ENCODE results near the gene RALGAPA2. TPM values are rescaled to one million over a fixed set of nuclear protein-coding genes. Genes with fewer than 3 reads are reported as not detected.
A peak's percentile ranks its signal among the peaks of the same experiment; 100 is the strongest.

Gene RALGAPA2
- total and polyA plus RNA-seq, 4 donors: 14.4 to 24.8 (median 18.0) TPM

DNA sequence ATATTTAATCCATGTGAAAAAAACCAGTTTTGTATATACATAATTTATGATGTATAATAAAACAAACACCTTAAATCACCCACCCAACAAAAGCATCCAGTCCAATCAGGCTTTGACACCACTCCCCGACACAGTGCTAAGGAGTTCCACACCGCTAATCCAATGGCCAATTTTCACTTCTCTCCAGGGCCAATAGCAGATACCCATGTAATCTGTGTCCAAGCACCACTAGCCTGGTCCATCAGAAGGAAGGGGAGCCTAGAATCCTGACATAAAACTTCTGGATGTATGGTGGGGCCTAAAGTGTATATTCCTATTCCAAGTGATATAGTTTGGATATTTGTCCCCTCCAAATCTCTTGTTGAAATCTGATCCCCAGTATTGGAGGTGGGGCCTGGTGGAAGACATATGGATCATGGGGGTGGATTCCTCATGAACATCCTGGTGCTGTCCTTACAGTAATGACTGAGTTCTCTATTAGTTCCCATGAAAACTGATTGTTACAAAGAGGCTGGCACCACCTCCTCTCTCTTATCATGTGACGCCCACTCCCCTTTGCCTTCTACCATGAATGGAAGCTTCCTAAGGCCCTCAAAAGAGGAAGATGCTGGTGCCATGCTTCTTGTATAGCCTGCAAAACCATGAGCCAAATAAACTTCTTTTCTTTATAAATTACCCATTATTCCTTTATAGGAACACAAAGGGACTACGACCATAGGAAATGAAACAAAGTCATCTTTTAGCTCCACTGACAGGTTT, 20.8 kb downstream of the RALGAPA2 start:
- WGBS (ENCODE audit: insufficient coverage): 89% methylated on average over 3 of the region's 4 CpGs
- DNase-seq (ENCODE audit: low read depth in 4 of 6, low spot score in 6 of 6): no peak
- H3K9me3 ChIP-seq (ENCODE audit: control insufficient read depth, insufficient read depth, low read length): no peaks in the 10 kb centered on the region
- no peaks in the 10 kb centered on the region for H3K4me1 ChIP-seq (ENCODE audit: control insufficient read depth, insufficient read depth, low read length)
- no peak overlapping the region for H3K27ac ChIP-seq (ENCODE audit: low read depth, low read length)
- no peaks in the 10 kb centered on the region for H3K36me3 ChIP-seq (ENCODE audit: control insufficient read depth, insufficient read depth, low read length)
- H3K27me3 ChIP-seq (ENCODE audit: control insufficient read depth, insufficient read depth, low read length): no peaks in the 10 kb centered on the region
- H3K4me3 ChIP-seq (ENCODE audit: low read depth, low read length): no peak overlapping the region

DNA sequence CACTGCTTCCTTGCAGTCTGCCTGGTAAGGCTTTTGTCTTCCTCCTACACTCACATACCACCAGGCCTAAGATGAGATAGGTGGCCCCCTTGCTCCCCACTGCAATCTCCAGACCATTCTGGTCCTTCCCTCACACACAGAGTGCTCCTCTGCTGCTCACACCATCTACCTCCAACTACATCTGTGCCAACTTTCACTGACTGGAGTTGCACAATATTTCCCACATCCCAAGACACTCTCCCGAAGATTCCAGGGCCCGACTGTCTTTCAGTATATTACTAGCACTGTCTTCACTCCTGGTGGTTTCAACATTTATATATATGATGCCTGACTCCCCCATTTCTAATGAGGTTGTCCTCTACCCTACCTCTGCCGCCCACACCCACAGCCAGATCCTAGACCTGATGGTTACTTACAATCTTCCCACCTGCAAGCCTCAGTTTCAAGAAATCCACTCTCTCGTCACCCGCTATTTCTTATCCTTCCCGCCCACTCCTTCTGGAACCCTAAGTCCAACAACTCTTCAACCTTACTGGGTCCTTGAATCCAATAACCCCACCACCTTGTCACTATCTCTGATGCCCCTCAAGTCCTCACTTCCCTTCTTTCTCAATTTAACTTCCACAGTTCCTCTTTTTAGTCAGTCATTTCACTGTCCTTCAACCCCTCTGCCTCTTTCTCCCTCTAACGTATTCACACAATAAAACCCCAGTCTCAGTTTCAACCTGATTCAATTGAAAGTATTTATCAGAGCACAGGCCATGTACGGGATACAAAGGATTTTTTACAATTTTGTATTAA, 21.6 kb downstream of the RALGAPA2 start:
- DNase-seq (ENCODE audit: low read depth in 4 of 6, low spot score in 6 of 6): no peak
- Histone ChIP-seq H3K9me3 (ENCODE audit: control insufficient read depth, insufficient read depth, low read length) (no peaks in the 10 kb centered on the region), H3K4me3 (ENCODE audit: low read depth, low read length) (no peak overlapping the region), H3K27ac (ENCODE audit: low read depth, low read length) (no peak overlapping the region), H3K27me3 (ENCODE audit: control insufficient read depth, insufficient read depth, low read length) (no peaks in the 10 kb centered on the region), H3K36me3 (ENCODE audit: control insufficient read depth, insufficient read depth, low read length) (no peaks in the 10 kb centered on the region), H3K4me1 (ENCODE audit: control insufficient read depth, insufficient read depth, low read length) (no peaks in the 10 kb centered on the region)
- 97% methylated on average over 7 of the region's 8 CpGs for WGBS (ENCODE audit: insufficient coverage)

DNA sequence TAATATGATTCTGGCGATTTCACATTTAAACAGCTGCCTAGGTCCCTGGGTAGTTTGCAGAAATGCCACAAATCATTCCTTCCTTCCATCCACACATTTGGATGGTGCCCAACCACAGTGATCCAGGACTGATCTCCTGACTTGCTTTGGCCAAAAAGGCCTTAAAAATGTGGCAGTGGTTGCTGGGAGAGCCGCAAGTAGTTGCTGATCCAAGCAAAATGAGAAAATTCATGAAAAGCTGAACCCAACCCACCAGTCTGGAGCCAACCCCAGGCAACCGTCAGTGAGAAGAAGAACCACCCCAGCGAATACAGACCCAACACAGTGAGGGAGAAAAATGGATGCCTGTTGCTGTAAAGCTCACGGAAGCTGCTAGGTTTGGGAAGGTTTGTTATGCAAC, 25.1 kb downstream of the RALGAPA2 start:
- Histone ChIP-seq H3K27ac (ENCODE audit: low read depth, low read length) (no peak overlapping the region), H3K9me3 (ENCODE audit: control insufficient read depth, insufficient read depth, low read length) (no peaks in the 10 kb centered on the region), H3K4me1 (ENCODE audit: control insufficient read depth, insufficient read depth, low read length) (no peaks in the 10 kb centered on the region), H3K36me3 (ENCODE audit: control insufficient read depth, insufficient read depth, low read length) (no peaks in the 10 kb centered on the region), H3K27me3 (ENCODE audit: control insufficient read depth, insufficient read depth, low read length) (no peaks in the 10 kb centered on the region), H3K4me3 (ENCODE audit: low read depth, low read length) (no peak overlapping the region)
- no CpG with 5 or more reads among the region's 5 CpGs for WGBS (ENCODE audit: insufficient coverage)
- DNase-seq (ENCODE audit: low read depth in 4 of 6, low spot score in 6 of 6): peak in 1 of 6 donors; percentile 63

DNA sequence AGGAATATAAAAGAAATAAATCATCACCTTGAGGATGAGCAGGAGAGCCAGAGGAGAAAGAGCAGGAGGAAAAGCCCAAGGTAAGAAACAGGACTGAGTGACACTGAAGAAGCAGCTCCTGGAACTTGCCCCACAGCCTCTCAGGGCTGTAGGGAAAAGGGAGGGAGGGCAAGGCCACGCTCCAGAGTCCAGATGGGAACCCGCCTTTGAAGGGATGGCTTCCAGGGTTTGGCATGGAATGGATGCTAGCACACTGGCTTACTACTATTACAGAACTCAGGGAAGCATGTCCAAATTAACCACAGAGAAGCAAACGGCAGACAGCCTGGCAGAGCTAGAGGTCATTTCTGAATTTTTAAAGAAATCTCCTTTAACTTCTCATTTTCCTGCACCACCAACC, 26.8 kb downstream of the RALGAPA2 start:
- Histone ChIP-seq H3K9me3 (ENCODE audit: control insufficient read depth, insufficient read depth, low read length) (no peaks in the 10 kb centered on the region), H3K4me3 (ENCODE audit: low read depth, low read length) (no peak overlapping the region), H3K36me3 (ENCODE audit: control insufficient read depth, insufficient read depth, low read length) (no peaks in the 10 kb centered on the region), H3K27ac (ENCODE audit: low read depth, low read length) (no peak overlapping the region), H3K4me1 (ENCODE audit: control insufficient read depth, insufficient read depth, low read length) (no peaks in the 10 kb centered on the region), H3K27me3 (ENCODE audit: control insufficient read depth, insufficient read depth, low read length) (no peaks in the 10 kb centered on the region)
- DNase-seq (ENCODE audit: low read depth in 4 of 6, low spot score in 6 of 6): peak in 1 of 6 donors; percentile 27
- 90% methylated on average over 3 of the region's 3 CpGs for WGBS (ENCODE audit: insufficient coverage)

DNA sequence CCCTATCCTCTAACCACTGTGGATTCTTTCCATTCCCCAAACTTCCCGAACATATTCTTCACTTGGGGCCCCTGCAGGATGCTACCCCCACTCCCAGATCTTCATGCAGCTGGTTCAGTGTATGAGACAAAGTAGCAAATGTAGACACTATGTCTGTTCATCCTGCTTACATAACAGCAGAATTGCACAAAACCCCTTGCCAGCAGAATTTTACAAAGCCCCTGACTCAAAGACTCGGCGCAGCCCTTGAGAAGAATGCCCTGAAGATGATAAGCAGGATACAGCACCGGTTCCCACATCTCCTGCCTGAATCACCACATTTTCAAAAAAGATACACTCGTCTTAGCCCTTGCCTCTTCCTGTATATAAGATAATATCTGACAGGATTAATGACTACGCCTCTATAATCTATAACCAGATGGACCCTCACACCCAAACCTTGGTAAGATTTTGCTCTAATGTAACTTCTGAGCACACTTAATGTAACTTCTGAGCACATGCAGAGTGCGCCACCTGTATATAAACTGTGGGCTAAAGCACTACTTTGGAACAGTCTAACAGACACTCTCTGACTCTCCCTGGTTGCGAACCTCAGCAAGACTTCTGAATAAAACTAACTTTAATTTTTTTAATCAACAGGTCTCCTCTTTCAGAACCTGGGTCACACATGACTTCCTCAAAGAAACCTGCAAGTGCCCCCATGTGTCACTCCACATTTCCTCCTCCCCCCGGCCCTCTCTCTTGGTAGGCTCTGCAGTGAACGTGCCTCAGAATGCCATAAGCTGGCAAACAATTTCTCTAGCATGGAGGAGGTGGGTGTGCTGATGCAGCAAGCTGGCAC, 28.7 kb downstream of the RALGAPA2 start:
- no peak for DNase-seq (ENCODE audit: low read depth in 4 of 6, low spot score in 6 of 6)
- no peak overlapping the region for H3K27ac ChIP-seq (ENCODE audit: low read depth, low read length)
- no peaks in the 10 kb centered on the region for H3K4me1 ChIP-seq (ENCODE audit: control insufficient read depth, insufficient read depth, low read length)
- H3K36me3 ChIP-seq (ENCODE audit: control insufficient read depth, insufficient read depth, low read length): no peaks in the 10 kb centered on the region
- H3K27me3 ChIP-seq (ENCODE audit: control insufficient read depth, insufficient read depth, low read length): no peaks in the 10 kb centered on the region
- WGBS (ENCODE audit: insufficient coverage): 90% methylated on average over 2 of the region's 10 CpGs
- no peaks in the 10 kb centered on the region for H3K9me3 ChIP-seq (ENCODE audit: control insufficient read depth, insufficient read depth, low read length)
- H3K4me3 ChIP-seq (ENCODE audit: low read depth, low read length): no peak overlapping the region

DNA sequence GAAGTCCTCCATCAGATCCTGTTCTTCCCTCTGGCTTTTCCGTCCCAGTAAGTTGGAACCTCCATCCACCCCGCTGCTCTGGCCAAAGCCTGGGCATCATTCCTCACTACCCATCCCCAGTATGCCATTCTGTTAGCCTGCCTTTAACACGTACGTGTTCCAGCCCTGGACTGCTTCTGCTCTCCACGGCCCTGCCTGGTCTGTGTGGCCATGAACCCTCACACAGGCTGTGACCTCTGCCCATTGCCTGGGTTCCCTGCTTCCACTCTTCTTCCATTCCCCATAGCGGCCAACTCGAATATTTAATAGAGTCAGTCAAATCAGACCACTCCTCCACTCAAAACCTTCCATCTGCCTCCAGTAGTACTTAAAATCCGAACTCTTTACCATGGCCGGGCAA, 29.4 kb downstream of the RALGAPA2 start:
- Histone ChIP-seq H3K4me1 (ENCODE audit: control insufficient read depth, insufficient read depth, low read length) (no peaks in the 10 kb centered on the region), H3K27ac (ENCODE audit: low read depth, low read length) (no peak overlapping the region), H3K27me3 (ENCODE audit: control insufficient read depth, insufficient read depth, low read length) (no peaks in the 10 kb centered on the region), H3K36me3 (ENCODE audit: control insufficient read depth, insufficient read depth, low read length) (no peaks in the 10 kb centered on the region), H3K9me3 (ENCODE audit: control insufficient read depth, insufficient read depth, low read length) (no peaks in the 10 kb centered on the region), H3K4me3 (ENCODE audit: low read depth, low read length) (no peak overlapping the region)
- WGBS (ENCODE audit: insufficient coverage): 94% methylated on average over 9 of the region's 9 CpGs
- DNase-seq (ENCODE audit: low read depth in 4 of 6, low spot score in 6 of 6): no peak

DNA sequence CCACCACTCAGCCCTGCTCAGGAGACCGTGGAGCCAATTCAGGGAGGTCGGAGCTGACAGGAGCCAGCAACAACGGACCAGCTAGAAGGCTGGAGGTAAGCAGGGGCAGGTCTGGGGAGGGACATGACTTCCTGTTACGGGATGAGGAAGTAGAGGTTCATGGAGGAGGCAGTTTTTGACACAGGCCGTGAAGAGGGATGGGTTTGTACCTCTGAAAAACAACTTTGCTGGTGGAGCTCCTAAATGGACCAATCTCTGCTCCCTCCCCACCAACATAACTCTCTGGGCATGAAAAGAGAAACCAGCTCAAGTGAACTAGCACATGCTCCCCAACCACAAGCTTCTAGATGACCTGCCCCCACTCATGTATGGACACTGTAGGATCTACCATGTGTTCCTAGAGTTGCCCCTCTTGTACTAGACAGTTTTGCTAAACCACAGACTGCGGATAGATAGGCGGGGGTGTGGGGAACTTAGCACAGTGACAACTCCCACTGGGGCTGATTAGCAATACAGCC, 31.4 kb downstream of the RALGAPA2 start:
- WGBS (ENCODE audit: insufficient coverage): 70% methylated on average over 2 of the region's 7 CpGs
- DNase-seq (ENCODE audit: low read depth in 4 of 6, low spot score in 6 of 6): no peak
- no peak overlapping the region for H3K4me3 ChIP-seq (ENCODE audit: low read depth, low read length)
- no peaks in the 10 kb centered on the region for H3K27me3 ChIP-seq (ENCODE audit: control insufficient read depth, insufficient read depth, low read length)
- no peaks in the 10 kb centered on the region for H3K4me1 ChIP-seq (ENCODE audit: control insufficient read depth, insufficient read depth, low read length)
- no peaks in the 10 kb centered on the region for H3K9me3 ChIP-seq (ENCODE audit: control insufficient read depth, insufficient read depth, low read length)
- H3K36me3 ChIP-seq (ENCODE audit: control insufficient read depth, insufficient read depth, low read length): no peaks in the 10 kb centered on the region
- no peak overlapping the region for H3K27ac ChIP-seq (ENCODE audit: low read depth, low read length)

DNA sequence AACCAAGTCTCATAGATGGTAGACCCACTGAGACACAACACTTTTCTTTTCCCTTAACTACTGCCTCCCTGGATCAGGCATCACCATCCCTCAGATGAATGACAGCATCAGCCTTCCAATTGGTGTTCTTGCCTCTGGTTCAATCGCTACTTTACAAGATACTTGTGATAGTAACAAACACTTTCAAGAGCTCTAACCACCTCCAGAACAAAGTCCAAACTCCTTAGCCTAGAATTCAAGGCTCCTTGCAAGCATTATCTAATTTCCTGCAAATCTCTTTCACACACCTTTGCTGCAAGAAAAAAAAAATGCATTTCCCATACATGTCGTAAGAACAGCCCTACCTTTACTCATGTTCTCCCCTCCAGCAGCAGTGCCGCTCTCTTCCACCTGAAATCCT, 33.1 kb downstream of the RALGAPA2 start:
- Histone ChIP-seq H3K27me3 (ENCODE audit: control insufficient read depth, insufficient read depth, low read length) (no peaks in the 10 kb centered on the region), H3K4me1 (ENCODE audit: control insufficient read depth, insufficient read depth, low read length) (no peaks in the 10 kb centered on the region), H3K9me3 (ENCODE audit: control insufficient read depth, insufficient read depth, low read length) (no peaks in the 10 kb centered on the region), H3K4me3 (ENCODE audit: low read depth, low read length) (no peak overlapping the region), H3K36me3 (ENCODE audit: control insufficient read depth, insufficient read depth, low read length) (no peaks in the 10 kb centered on the region), H3K27ac (ENCODE audit: low read depth, low read length) (no peak overlapping the region)
- DNase-seq (ENCODE audit: low read depth in 4 of 6, low spot score in 6 of 6): no peak
- 100% methylated on average over 3 of the region's 3 CpGs for WGBS (ENCODE audit: insufficient coverage)

DNA sequence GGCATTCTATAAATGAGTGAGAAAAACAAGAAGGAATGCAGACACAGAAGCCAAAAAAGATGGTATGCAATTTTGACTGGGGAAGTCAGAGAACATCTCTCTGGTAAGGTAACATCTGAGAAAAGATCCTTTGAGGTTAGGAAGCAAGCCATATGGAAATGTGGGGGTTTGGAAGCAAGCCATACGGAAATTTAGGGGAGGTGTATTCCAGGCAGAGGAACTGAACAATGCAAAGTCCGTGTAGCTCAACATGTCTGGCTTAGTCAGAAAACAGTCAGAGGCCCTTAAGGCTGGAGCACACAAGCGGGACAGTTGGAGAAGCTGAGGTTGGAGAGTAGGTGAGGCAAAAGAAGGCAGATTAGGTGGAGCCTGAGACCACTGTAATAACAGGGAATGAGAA, 35.3 kb downstream of the RALGAPA2 start:
- no peaks in the 10 kb centered on the region for H3K36me3 ChIP-seq (ENCODE audit: control insufficient read depth, insufficient read depth, low read length)
- no peak overlapping the region for H3K4me3 ChIP-seq (ENCODE audit: low read depth, low read length)
- no peaks in the 10 kb centered on the region for H3K9me3 ChIP-seq (ENCODE audit: control insufficient read depth, insufficient read depth, low read length)
- DNase-seq (ENCODE audit: low read depth in 4 of 6, low spot score in 6 of 6): no peak
- no peaks in the 10 kb centered on the region for H3K27me3 ChIP-seq (ENCODE audit: control insufficient read depth, insufficient read depth, low read length)
- WGBS (ENCODE audit: insufficient coverage): 83% methylated on average over 3 of the region's 3 CpGs
- no peak overlapping the region for H3K27ac ChIP-seq (ENCODE audit: low read depth, low read length)
- no peaks in the 10 kb centered on the region for H3K4me1 ChIP-seq (ENCODE audit: control insufficient read depth, insufficient read depth, low read length)
